IPS-18a (cell line): ENCODE measurements around the gene SRSF1.

ENCODE experiments used
- H3K27ac ChIP-seq: one replicate; pipeline ENCODE4 v1.5.1; 2013; ENCODE audit warnings: low read length
- H3K27me3 ChIP-seq: one replicate; pipeline ENCODE4 v1.6.1; 2013; ENCODE audit warnings: mild to moderate bottlenecking, low read length; ENCODE audit not compliant: control insufficient read depth, insufficient read depth
- H3K36me3 ChIP-seq: one replicate; pipeline ENCODE4 v1.6.1; 2013; ENCODE audit warnings: low read depth, low read length; ENCODE audit not compliant: control insufficient read depth
- H3K4me1 ChIP-seq: one replicate; pipeline ENCODE4 v1.6.1; 2013; ENCODE audit warnings: low read depth, low read length; ENCODE audit not compliant: control insufficient read depth
- H3K4me3 ChIP-seq: one replicate; pipeline ENCODE4 v1.5.1; 2013; ENCODE audit warnings: low read length
- H3K9ac ChIP-seq: one replicate; pipeline ENCODE4 v1.6.1; 2013; ENCODE audit warnings: mild to moderate bottlenecking, low read length, moderate library complexity
- H3K9me3 ChIP-seq: one replicate; pipeline ENCODE4 v1.6.1; 2013; ENCODE audit warnings: low read depth, low read length; ENCODE audit not compliant: control insufficient read depth

The SRSF1 gene

GRCh38 chr17:58007781-58008706 lies 998 bp upstream of the SRSF1 start:
- H3K9me3 ChIP-seq = no peaks in the 10 kb centered on the region
- H3K27ac ChIP-seq = peak overlapping the region; percentile 97
- H3K9ac ChIP-seq = peak overlapping the region; percentile 99
- H3K36me3 ChIP-seq = peaks cover 30% of the 10 kb centered on the region
- no peaks in the 10 kb centered on the region for H3K27me3 ChIP-seq
- H3K4me3 ChIP-seq = peak overlapping the region; percentile 88
- peaks cover 27% of the 10 kb centered on the region for H3K4me1 ChIP-seq

GRCh38 chr17:58006560-58006923 lies 504 bp downstream of the SRSF1 start:
- Histone ChIP-seq H3K27ac (peak overlapping the region; percentile 97), H3K36me3 (peaks cover 45% of the 10 kb centered on the region), H3K9ac (peak overlapping the region; percentile 99), H3K4me3 (peak overlapping the region; percentile 88), H3K4me1 (peaks cover 27% of the 10 kb centered on the region), H3K9me3 (no peaks in the 10 kb centered on the region), H3K27me3 (no peaks in the 10 kb centered on the region)

GRCh38 chr17:58005728-58006559 lies 1.1 kb downstream of the SRSF1 start:
- Histone ChIP-seq H3K4me3 (peak overlapping the region; percentile 88), H3K9ac (peak overlapping the region; percentile 99), H3K27ac (peak overlapping the region; percentile 97), H3K27me3 (no peaks in the 10 kb centered on the region), H3K9me3 (no peaks in the 10 kb centered on the region), H3K36me3 (peaks cover 51% of the 10 kb centered on the region), H3K4me1 (peaks cover 27% of the 10 kb centered on the region)

- Histone ChIP-seq H3K4me1 (peaks cover 27% of the 10 kb centered on the region), H3K9ac (peak overlapping the region; percentile 99), H3K4me3 (peak overlapping the region; percentile 88), H3K27ac (no peak overlapping the region), H3K36me3 (peaks cover 58% of the 10 kb centered on the region), H3K9me3 (no peaks in the 10 kb centered on the region), H3K27me3 (no peaks in the 10 kb centered on the region)
Observed at GRCh38 chr17:58005031-58005727, 1.9 kb downstream of the SRSF1 start.

GRCh38 chr17:58004060-58004459 lies 3.0 kb downstream of the SRSF1 start:
- peaks cover 27% of the 10 kb centered on the region for H3K4me1 ChIP-seq
- H3K27me3 ChIP-seq = no peaks in the 10 kb centered on the region
- H3K4me3 ChIP-seq = peak overlapping the region; percentile 88
- H3K27ac ChIP-seq = no peak overlapping the region
- no peaks in the 10 kb centered on the region for H3K9me3 ChIP-seq
- H3K9ac ChIP-seq = no peak overlapping the region
- peaks cover 66% of the 10 kb centered on the region for H3K36me3 ChIP-seq

- Histone ChIP-seq H3K9me3 (no peaks in the 10 kb centered on the region), H3K9ac (no peak overlapping the region), H3K4me1 (peaks cover 25% of the 10 kb centered on the region), H3K27me3 (no peaks in the 10 kb centered on the region), H3K4me3 (peak overlapping the region; percentile 8), H3K27ac (no peak overlapping the region), H3K36me3 (peaks cover 76% of the 10 kb centered on the region)
Observed at GRCh38 chr17:58002973-58003372, 4.1 kb downstream of the SRSF1 start.

GRCh38 chr17:58002154-58002948 lies 4.7 kb downstream of the SRSF1 start:
- no peak overlapping the region for H3K27ac ChIP-seq

GRCh38 chr17:58001461-58002124 lies 5.5 kb downstream of the SRSF1 start:
- H3K27me3 ChIP-seq = no peaks in the 10 kb centered on the region
- H3K36me3 ChIP-seq = peaks cover 84% of the 10 kb centered on the region
- no peaks in the 10 kb centered on the region for H3K9me3 ChIP-seq
- H3K27ac ChIP-seq = no peak overlapping the region
- no peak overlapping the region for H3K9ac ChIP-seq
- no peak overlapping the region for H3K4me3 ChIP-seq
- peaks cover 22% of the 10 kb centered on the region for H3K4me1 ChIP-seq

More at GRCh38 chr17:58002154-58002948, 4.7 kb downstream of the SRSF1 start:
- Histone ChIP-seq H3K9ac (no peak overlapping the region), H3K36me3 (peaks cover 82% of the 10 kb centered on the region), H3K27me3 (no peaks in the 10 kb centered on the region), H3K9me3 (no peaks in the 10 kb centered on the region), H3K4me3 (no peak overlapping the region), H3K4me1 (peaks cover 22% of the 10 kb centered on the region)

- Histone ChIP-seq H3K4me3 (no peak overlapping the region), H3K27me3 (no peaks in the 10 kb centered on the region), H3K27ac (no peak overlapping the region), H3K9ac (no peak overlapping the region), H3K36me3 (peaks cover 70% of the 10 kb centered on the region), H3K4me1 (peaks cover 18% of the 10 kb centered on the region), H3K9me3 (no peaks in the 10 kb centered on the region)
Observed at GRCh38 chr17:57999496-58000017, 7.5 kb downstream of the SRSF1 start.

GRCh38 chr17:57999010-57999495 lies 8.0 kb downstream of the SRSF1 start:
- Histone ChIP-seq H3K4me1 (peaks cover 17% of the 10 kb centered on the region), H3K27me3 (no peaks in the 10 kb centered on the region), H3K36me3 (peaks cover 64% of the 10 kb centered on the region)

More at GRCh38 chr17:57999010-57999495, 8.0 kb downstream of the SRSF1 start:
- Histone ChIP-seq H3K4me3 (no peak overlapping the region), H3K9ac (no peak overlapping the region), H3K9me3 (no peaks in the 10 kb centered on the region), H3K27ac (no peak overlapping the region)
